Measurements from ENCODE around the gene RSPH10B2. TPM values are rescaled to one million over a fixed set of nuclear protein-coding genes. Genes with fewer than 3 reads are reported as not detected.

The RSPH10B2 gene
- total and polyA plus RNA-seq, 9 of the 15 experiments (the other 6 are each of a cell fraction or from before 2014, with no cell fraction given) = 0.04 to 0.11 (median 0.08) TPM; not detected in 5

DNA sequence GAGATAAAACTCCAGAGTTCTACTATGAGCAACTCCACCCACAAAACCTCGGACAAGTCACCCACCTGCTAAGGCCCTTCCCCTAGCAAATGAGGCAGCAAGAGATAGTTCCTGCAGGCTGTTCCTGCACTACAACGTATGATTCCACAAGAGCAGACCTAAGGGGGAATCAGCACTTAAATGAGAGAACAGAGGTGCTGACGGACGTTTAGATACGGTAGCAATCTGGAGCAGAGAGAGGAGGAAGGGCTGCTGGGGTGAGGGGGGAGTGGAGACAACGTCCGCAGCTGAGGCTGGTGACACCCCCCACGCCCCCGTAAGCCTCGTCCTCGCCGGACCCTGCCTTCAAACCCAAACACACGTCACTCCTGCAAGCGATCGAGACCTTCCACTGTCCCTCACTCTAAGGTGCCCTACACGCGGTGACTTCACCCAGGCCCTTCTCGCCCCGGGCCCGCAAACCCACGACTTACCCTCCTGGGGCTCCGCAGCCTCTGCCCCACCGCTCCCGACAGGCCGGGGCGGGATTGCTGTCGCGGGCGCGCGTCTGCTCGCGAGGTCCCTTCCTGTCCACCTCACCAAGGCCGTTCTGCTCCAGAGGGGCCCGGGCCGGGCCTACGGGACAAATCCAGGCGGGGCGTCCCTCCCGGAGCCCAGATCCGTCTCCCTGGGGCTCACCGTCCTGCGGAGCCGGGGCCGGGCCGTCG lies 47.8 kb upstream of the RSPH10B2 start (continued):
- TF ChIP-seq, protein P1, sequence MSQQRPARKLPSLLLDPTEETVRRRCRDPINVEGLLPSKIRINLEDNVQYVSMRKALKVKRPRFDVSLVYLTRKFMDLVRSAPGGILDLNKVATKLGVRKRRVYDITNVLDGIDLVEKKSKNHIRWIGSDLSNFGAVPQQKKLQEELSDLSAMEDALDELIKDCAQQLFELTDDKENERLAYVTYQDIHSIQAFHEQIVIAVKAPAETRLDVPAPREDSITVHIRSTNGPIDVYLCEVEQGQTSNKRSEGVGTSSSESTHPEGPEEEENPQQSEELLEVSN (IDR thresholded peaks at IDR 0.05; ENCODE audit: borderline replicate concordance in 1 of 2, extremely low read depth in 1 of 2, insufficient read depth in 1 of 2, insufficient read length in 1 of 2, low read depth in 1 of 2, low read length in 1 of 2, poor library complexity in 1 of 2, severe bottlenecking in 1 of 2) = peak in 1 of 2 experiments; percentile 28
- TF ChIP-seq HNRNPLL (IDR thresholded peaks at IDR 0.05; ENCODE audit: low read depth, low read length, poor library complexity, severe bottlenecking) (peak; percentile 37), ZNF232 (CRISPR knock-in tag; IDR thresholded peaks at IDR 0.05) (no peak), ESRRA (IDR thresholded peaks at IDR 0.05; ENCODE audit: borderline replicate concordance, low read depth) (no peak), ZFP36 (IDR thresholded peaks at IDR 0.05; ENCODE audit: low read depth, low read length, partially characterized antibody) (peak; percentile 28), ZNF217 (CRISPR knock-in tag; IDR thresholded peaks at IDR 0.05) (no peak), ZNF780A (CRISPR knock-in tag; IDR thresholded peaks at IDR 0.05) (no peak), ARID1B (IDR thresholded peaks at IDR 0.05) (0 out of 2 replicates have a peak, but pooled peaks have one; percentile 31), ZNF24 (IDR thresholded peaks at IDR 0.05) (no peak), CTBP1 (IDR thresholded peaks at IDR 0.05; ENCODE audit: borderline replicate concordance) (no peak), THRAP3 (IDR thresholded peaks at IDR 0.05; ENCODE audit: borderline replicate concordance) (no peak), ZNF212 (CRISPR knock-in tag; IDR thresholded peaks at IDR 0.05) (no peak), BRD9 (IDR thresholded peaks at IDR 0.05; ENCODE audit: low read depth, partially characterized antibody) (no peak), MCM7 (IDR thresholded peaks at IDR 0.05) (no peak), CBFA2T2 (conservative IDR thresholded peaks at IDR 0.05) (peak; percentile 40), SMARCC2 (IDR thresholded peaks at IDR 0.05; ENCODE audit: low read depth) (no peak), ILF3 (IDR thresholded peaks at IDR 0.05; ENCODE audit: borderline replicate concordance) (no peak), MYBL2 (IDR thresholded peaks at IDR 0.05; ENCODE audit: low read depth) (no peak), MYBL2 (CRISPR knock-in tag; IDR thresholded peaks at IDR 0.05; ENCODE audit: borderline replicate concordance) (no peak), CREB1 (IDR thresholded peaks at IDR 0.05) (no peak), CREB1 (CRISPR knock-in tag; IDR thresholded peaks at IDR 0.05) (no peak), U2AF1 (optimal IDR thresholded peaks at IDR 0.05; ENCODE audit: low read depth, low read length) (no peak), KDM1A (IDR thresholded peaks at IDR 0.05) (no peak)
- TF ChIP-seq, protein P2, sequence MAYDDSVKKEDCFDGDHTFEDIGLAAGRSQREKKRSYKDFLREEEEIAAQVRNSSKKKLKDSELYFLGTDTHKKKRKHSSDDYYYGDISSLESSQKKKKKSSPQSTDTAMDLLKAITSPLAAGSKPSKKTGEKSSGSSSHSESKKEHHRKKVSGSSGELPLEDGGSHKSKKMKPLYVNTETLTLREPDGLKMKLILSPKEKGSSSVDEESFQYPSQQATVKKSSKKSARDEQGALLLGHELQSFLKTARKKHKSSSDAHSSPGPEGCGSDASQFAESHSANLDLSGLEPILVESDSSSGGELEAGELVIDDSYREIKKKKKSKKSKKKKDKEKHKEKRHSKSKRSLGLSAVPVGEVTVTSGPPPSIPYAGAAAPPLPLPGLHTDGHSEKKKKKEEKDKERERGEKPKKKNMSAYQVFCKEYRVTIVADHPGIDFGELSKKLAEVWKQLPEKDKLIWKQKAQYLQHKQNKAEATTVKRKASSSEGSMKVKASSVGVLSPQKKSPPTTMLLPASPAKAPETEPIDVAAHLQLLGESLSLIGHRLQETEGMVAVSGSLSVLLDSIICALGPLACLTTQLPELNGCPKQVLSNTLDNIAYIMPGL (CRISPR knock-in tag; IDR thresholded peaks at IDR 0.05) = no peak; the same call in 1 of the 2 replicates
- TF ChIP-seq, protein P3, sequence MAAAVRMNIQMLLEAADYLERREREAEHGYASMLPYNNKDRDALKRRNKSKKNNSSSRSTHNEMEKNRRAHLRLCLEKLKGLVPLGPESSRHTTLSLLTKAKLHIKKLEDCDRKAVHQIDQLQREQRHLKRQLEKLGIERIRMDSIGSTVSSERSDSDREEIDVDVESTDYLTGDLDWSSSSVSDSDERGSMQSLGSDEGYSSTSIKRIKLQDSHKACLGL (CRISPR knock-in tag; IDR thresholded peaks at IDR 0.05; ENCODE audit: borderline replicate concordance, poor library complexity, severe bottlenecking) = no peak
- TF ChIP-seq, protein P4, sequence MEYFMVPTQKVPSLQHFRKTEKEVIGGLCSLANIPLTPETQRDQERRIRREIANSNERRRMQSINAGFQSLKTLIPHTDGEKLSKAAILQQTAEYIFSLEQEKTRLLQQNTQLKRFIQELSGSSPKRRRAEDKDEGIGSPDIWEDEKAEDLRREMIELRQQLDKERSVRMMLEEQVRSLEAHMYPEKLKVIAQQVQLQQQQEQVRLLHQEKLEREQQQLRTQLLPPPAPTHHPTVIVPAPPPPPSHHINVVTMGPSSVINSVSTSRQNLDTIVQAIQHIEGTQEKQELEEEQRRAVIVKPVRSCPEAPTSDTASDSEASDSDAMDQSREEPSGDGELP (CRISPR knock-in tag; IDR thresholded peaks at IDR 0.05; ENCODE audit: borderline replicate concordance) = no peak
